Iris pigment epithelial cell (primary cell): Measurements from ENCODE around the gene F8.
"Not testable (repeated sequence)": the region's sequence is repeated elsewhere in the genome, so short reads cannot be mapped to it uniquely, and the experiment has no call there.

Source experiments
- DNase-seq: peaks from one replicate; pipeline ENCODE4 v3.0.0-alpha.2; 2011; ENCODE audit warnings: low read depth

The F8 gene

GRCh38 chrX:154816326-154816898 is 206.1 kb downstream of the F8 start:
- DNase-seq = not testable (repeated sequence)

- DNase-seq = peak; percentile 78
Measured at GRCh38 chrX:154815274-154815818, 207.2 kb downstream of the F8 start.

GRCh38 chrX:154813801-154814200 is 208.7 kb downstream of the F8 start:
- DNase-seq = no peak

- no peak for DNase-seq
Measured at GRCh38 chrX:154812341-154813101, 210.0 kb downstream of the F8 start.

- peak; percentile 45 for DNase-seq
Measured at GRCh38 chrX:154809939-154810665, 212.4 kb downstream of the F8 start.

GRCh38 chrX:154806837-154807501 is 215.6 kb downstream of the F8 start:
- no peak for DNase-seq

GRCh38 chrX:154805696-154806091 is 216.8 kb downstream of the F8 start:
- DNase-seq = peak; percentile 48

- DNase-seq = peak; percentile 80
Measured at GRCh38 chrX:154804957-154805695, 217.4 kb downstream of the F8 start, which contains the start of gene MPP1. MPP1 (minus strand) TSS chrX:154805485; CDS start chrX:154805373, 112 bp downstream.

- no peak for DNase-seq
Measured at GRCh38 chrX:154804261-154804956, 218.1 kb downstream of the F8 start.

- no peak for DNase-seq
Measured at GRCh38 chrX:154802947-154803346, 219.6 kb downstream of the F8 start.

- DNase-seq = no peak
Measured at GRCh38 chrX:154800478-154801210, 221.9 kb downstream of the F8 start.

GRCh38 chrX:154799556-154800348 is 222.8 kb downstream of the F8 start:
- DNase-seq = peak; percentile 31

- DNase-seq = peak; percentile 34
Measured at GRCh38 chrX:154797006-154797405, 225.5 kb downstream of the F8 start.

- no peak for DNase-seq
Measured at GRCh38 chrX:154795016-154795415, 227.5 kb downstream of the F8 start.

GRCh38 chrX:154793084-154793795 is 229.3 kb downstream of the F8 start:
- DNase-seq = no peak

GRCh38 chrX:154791939-154792338 is 230.6 kb downstream of the F8 start:
- DNase-seq = no peak

- no peak for DNase-seq
Measured at GRCh38 chrX:154791467-154791866, 231.1 kb downstream of the F8 start.
